ENCODE measurements around the gene DMP1. TPM values are rescaled to one million over a fixed set of nuclear protein-coding genes. Genes with fewer than 3 reads are reported as not detected.
"Not testable (repeated sequence)": the region's sequence is repeated elsewhere in the genome, so short reads cannot be mapped to it uniquely, and the experiment has no call there.

DMP1 gene
- total RNA-seq, 1 donor from 2014 or later = not detected

DNA sequence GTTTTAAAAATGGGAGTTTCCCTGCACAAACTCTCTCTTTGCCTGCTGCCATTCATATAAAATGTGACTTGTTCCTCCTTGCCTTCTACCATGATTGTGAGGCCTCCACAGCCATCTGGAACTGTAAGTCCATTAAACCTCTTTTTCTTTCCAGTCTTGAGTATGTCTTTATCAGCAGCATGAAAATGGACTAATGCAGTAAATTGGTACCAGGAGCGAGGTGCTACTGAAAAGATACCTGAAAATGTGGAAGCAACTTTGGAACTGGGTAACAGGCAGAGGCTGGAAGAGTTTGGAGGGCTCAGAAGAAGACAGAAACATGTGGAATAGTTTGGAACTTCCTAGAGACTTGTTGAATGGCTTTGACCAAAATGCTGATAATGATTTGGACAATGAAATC is 40.9 kb downstream of the DMP1 start:
- ATAC-seq = not testable (repeated sequence)

- not testable (repeated sequence) for ATAC-seq
These were observed 42.0 kb downstream of the DMP1 start for GRCh38 chr4:87692060-87692459.

- no peak for ATAC-seq
These were observed 47.2 kb downstream of the DMP1 start for GRCh38 chr4:87697272-87697671.

GRCh38 chr4:87697945-87698344 is 47.9 kb downstream of the DMP1 start:
- no peak for ATAC-seq

- no peak for ATAC-seq
These were observed 48.3 kb downstream of the DMP1 start for GRCh38 chr4:87698394-87698793.

- ATAC-seq = no peak
These were observed 53.9 kb downstream of the DMP1 start for GRCh38 chr4:87704001-87704400.

DNA sequence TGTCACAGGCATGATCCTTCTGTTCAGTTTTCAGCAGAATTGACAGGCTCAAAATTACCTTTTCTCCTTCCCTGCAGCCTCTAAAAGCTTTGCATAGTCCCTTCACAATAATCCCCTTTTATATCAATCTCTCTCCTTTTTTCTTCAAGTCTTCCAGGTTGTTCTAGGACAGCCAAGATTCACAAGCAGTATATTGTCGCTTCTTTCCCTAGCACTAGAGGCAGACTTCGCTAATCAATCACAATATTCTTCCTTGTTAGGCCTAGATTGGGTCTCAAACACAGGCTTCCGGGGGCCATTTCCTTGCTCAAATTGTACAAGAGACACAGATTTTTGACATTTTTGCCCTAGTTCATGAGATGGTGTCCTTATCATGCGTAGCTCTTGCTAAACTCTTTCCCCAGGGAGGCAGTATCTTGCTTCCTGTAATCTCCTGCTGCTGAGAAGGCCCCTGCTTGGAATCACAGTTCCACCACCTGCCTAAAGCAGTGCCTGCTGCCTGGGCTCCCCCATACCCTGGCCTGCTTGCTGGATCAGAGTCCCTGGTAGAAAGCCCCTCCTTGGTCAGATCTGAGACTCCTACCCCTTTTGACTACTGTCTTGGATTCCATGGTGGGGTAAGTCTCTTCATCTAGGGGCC is 57.3 kb downstream of the DMP1 start:
- no peak for ATAC-seq

Other genes starting within 250 kb of the DMP1 start
- 12.9 TPM for gene NUDT9, start 227.7 kb upstream of the DMP1 start, total RNA-seq
- gene SPARCL1, start 120.9 kb upstream of the DMP1 start, total RNA-seq = 31.0 TPM
- not detected for gene DSPP, start 41.8 kb upstream of the DMP1 start, total RNA-seq
- not detected for gene IBSP, start 149.3 kb downstream of the DMP1 start, total RNA-seq
- gene MEPE, start 182.7 kb downstream of the DMP1 start, total RNA-seq = not detected